Daoy (cell line): ENCODE data around the gene SH2D4B. TPM values are rescaled to one million over a fixed set of nuclear protein-coding genes. Genes with fewer than 3 reads are reported as not detected.

ENCODE experiments used
- DNase-seq: peaks from one replicate; pipeline ENCODE4 v3.0.0-alpha.2; 2015; ENCODE audit warnings: low read depth
- total RNA-seq: library from RNA; depleted of rRNA; stranded (reverse); fragments of >200 nt; shearing (Covaris generic); gene quantifications from 2 replicates; pipeline ENCODE4 v1.2.3, GENCODE V29; 2014

The SH2D4B gene
- total RNA-seq, 1 experiment from 2014 or later = 0.06 TPM

GRCh38 chr10:80589726-80590373 is 52.1 kb downstream of the SH2D4B start:
- no peak for DNase-seq

- no peak for DNase-seq
Measured at GRCh38 chr10:80590585-80591125, 53.0 kb downstream of the SH2D4B start.

- DNase-seq = peak; percentile 43
Measured at GRCh38 chr10:80596391-80597257, 58.9 kb downstream of the SH2D4B start.

GRCh38 chr10:80598084-80598798 is 60.5 kb downstream of the SH2D4B start:
- DNase-seq = no peak

GRCh38 chr10:80598951-80599350 is 61.2 kb downstream of the SH2D4B start:
- no peak for DNase-seq

GRCh38 chr10:80599424-80599847 is 61.7 kb downstream of the SH2D4B start:
- peak; percentile 74 for DNase-seq

GRCh38 chr10:80600256-80600655 is 62.6 kb downstream of the SH2D4B start:
- DNase-seq = no peak

GRCh38 chr10:80602881-80603280 is 65.2 kb downstream of the SH2D4B start:
- DNase-seq = no peak

- no peak for DNase-seq
Measured at GRCh38 chr10:80603516-80603915, 65.8 kb downstream of the SH2D4B start.

GRCh38 chr10:80608706-80609105 is 71.0 kb downstream of the SH2D4B start:
- DNase-seq = no peak

GRCh38 chr10:80609331-80609730 is 71.6 kb downstream of the SH2D4B start:
- DNase-seq = no peak

- DNase-seq = no peak
Measured at GRCh38 chr10:80611481-80612185, 73.9 kb downstream of the SH2D4B start.

- no peak for DNase-seq
Measured at GRCh38 chr10:80612261-80612660, 74.6 kb downstream of the SH2D4B start.

- DNase-seq = no peak
Measured at GRCh38 chr10:80613466-80614170, 75.9 kb downstream of the SH2D4B start.

- DNase-seq = no peak
Measured at GRCh38 chr10:80614576-80615416, 77.1 kb downstream of the SH2D4B start.

- no peak for DNase-seq
Measured at GRCh38 chr10:80617807-80618206, 80.1 kb downstream of the SH2D4B start.

GRCh38 chr10:80619036-80619435 is 81.3 kb downstream of the SH2D4B start:
- DNase-seq = no peak

GRCh38 chr10:80622153-80622552 is 84.5 kb downstream of the SH2D4B start:
- no peak for DNase-seq

GRCh38 chr10:80630324-80630723 is 92.6 kb downstream of the SH2D4B start:
- no peak for DNase-seq

- no peak for DNase-seq
Measured at GRCh38 chr10:80632742-80633141, 95.0 kb downstream of the SH2D4B start.
